Activated CD4-positive, alpha-beta T cell treated with anti-CD3 and anti-CD28 coated beads, Interleukin-2, amount 50 U/mL, for 4 hours (primary cell): ENCODE results near the gene GTPBP3.
"Not testable (repeated sequence)": the region's sequence is repeated elsewhere in the genome, so short reads cannot be mapped to it uniquely, and the experiment has no call there.

Experiments used
- DNase-seq, 2 experiments: peaks; one replicate each; pipeline ENCODE4 v3.0.0-alpha.2; 2020

The GTPBP3 gene

GRCh38 chr19:17336872-17337674 lies at the start of gene GTPBP3:
GTPBP3 (plus strand) TSS chr19:17337553; CDS start chr19:17337612, 59 bp downstream.
- peak; percentile 96 for DNase-seq

- DNase-seq: no peak
Measured at GRCh38 chr19:17289489-17289888, 47.9 kb upstream of the GTPBP3 start.

GRCh38 chr19:17292301-17293074 lies 44.9 kb upstream of the GTPBP3 start:
- DNase-seq: peak; percentile 64 to 67

- DNase-seq: no peak
Measured at GRCh38 chr19:17293605-17294004, 43.7 kb upstream of the GTPBP3 start.

- DNase-seq: peak; percentile 21 to 31
Measured at GRCh38 chr19:17294051-17294891, 43.1 kb upstream of the GTPBP3 start.

GRCh38 chr19:17295551-17295950 lies 41.8 kb upstream of the GTPBP3 start:
- DNase-seq: not testable (repeated sequence)

GRCh38 chr19:17296273-17296672 lies 41.1 kb upstream of the GTPBP3 start:
- DNase-seq: no peak

- DNase-seq: no peak
Measured at GRCh38 chr19:17296976-17297375, 40.4 kb upstream of the GTPBP3 start.

GRCh38 chr19:17300992-17301619 lies 36.2 kb upstream of the GTPBP3 start:
- DNase-seq: no peak

- DNase-seq: peak; percentile 25 to 28
Measured at GRCh38 chr19:17302391-17303166, 34.8 kb upstream of the GTPBP3 start.

GRCh38 chr19:17303167-17303939 lies 34.0 kb upstream of the GTPBP3 start, which contains the start of gene ABHD8:
ABHD8 (minus strand) TSS chr19:17303425; CDS start chr19:17301616, 1,809 bp downstream.
- DNase-seq: peak; percentile 92

- DNase-seq: no peak
Measured at GRCh38 chr19:17303940-17304267, 33.4 kb upstream of the GTPBP3 start.

GRCh38 chr19:17304386-17305215 lies 32.8 kb upstream of the GTPBP3 start:
- no peak for DNase-seq

- DNase-seq: no peak
Measured at GRCh38 chr19:17305216-17305516, 32.2 kb upstream of the GTPBP3 start.

GRCh38 chr19:17305517-17306284 lies 31.7 kb upstream of the GTPBP3 start, which contains the start of gene MRPL34:
MRPL34 (plus strand) TSS chr19:17305872; CDS start chr19:17305893, 21 bp downstream.
- peak; percentile 88 to 90 for DNase-seq

- DNase-seq: no peak
Measured at GRCh38 chr19:17306285-17306714, 31.1 kb upstream of the GTPBP3 start.

GRCh38 chr19:17307876-17308377 lies 29.4 kb upstream of the GTPBP3 start:
- DNase-seq: no peak

- DNase-seq: peak; percentile 99
Measured at GRCh38 chr19:17309198-17309964, 28.0 kb upstream of the GTPBP3 start, which contains the start of gene DDA1. DDA1 (plus strand) TSS chr19:17309563; CDS start chr19:17309655, 92 bp downstream.
